Muscle of back (tissue), 11 donors: Measurements from ENCODE around the gene FAM114A1. TPM values are rescaled to one million over a fixed set of nuclear protein-coding genes. Genes with fewer than 3 reads are reported as not detected.
"Not testable (repeated sequence)": the region's sequence is repeated elsewhere in the genome, so short reads cannot be mapped to it uniquely, and the experiment has no call there.

Experiments used
- DNase-seq, 3 donors: peaks; one replicate each; pipeline versions ENCODE4 v3.0.0 to v3.0.0-alpha.2; 2013
- polyA plus RNA-seq, 10 donors: library from polyadenylated mRNA; unstranded; fragments of 120-200 nt; gene quantifications; one replicate each; pipeline ENCODE4 v1.2.1, GENCODE V29; 2013; ENCODE audit not compliant: insufficient read length in 10 of 10

FAM114A1 gene
- polyA plus RNA-seq, 10 donors: 44.8 to 72.6 (median 60.8) TPM

DNA sequence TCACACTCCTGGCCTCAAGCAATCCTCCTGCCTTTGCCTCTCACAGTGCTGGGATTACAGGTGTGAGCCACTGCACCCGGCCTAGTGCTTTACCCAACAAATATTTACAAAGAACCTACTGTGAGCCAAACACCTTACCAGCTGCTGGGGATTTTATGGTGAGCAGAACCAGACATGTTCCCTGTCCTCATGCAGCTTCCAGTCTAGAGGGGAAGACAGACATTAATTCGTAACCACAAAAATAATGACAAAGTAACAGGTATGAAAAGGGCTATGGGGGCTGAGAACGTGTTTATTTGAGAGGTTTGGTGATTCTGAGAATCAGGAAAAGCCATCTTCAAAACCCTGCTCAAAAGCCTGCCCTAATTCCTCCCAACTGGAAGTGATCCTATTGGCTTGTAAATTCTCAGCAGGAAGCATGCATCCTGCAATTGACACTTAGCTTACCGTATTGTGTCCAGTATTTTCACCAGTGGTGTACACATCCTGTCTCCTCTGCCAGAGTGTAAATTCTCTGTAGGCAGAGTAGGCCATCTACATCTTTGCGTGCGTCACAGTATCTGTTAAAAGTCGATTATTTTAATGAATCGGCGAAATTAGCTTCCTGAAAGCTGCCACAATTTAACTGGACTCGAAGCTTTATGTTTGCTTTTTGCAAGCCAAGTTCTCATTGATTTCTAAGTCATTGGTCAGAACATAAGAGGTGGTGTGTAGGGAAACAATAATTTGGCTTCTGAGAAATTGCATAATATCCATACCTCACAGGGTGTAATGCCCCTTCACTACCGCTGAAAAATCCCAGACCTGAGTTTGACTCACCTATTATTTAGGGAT, 97.6 kb downstream of the FAM114A1 start:
- DNase-seq: no peak

DNA sequence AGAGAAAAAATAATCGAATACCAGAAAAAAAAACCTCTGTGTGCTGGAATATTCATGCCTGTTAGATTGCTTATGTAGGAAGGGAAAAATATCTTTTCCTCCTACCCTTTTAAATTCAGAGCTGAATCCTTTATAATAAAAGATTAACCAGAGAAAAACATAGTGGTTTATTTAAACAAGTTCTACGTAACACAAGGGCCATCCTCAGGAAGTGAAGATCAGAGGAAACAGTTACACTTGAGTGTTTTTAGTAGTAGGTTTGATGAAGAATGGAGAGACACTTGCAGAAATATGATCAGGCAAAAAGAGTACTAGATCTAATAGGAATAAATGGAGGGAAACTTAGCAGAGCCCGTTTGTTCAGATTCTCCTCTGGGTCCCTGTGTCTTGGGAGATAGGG, 98.3 kb downstream of the FAM114A1 start:
- no peak for DNase-seq

DNA sequence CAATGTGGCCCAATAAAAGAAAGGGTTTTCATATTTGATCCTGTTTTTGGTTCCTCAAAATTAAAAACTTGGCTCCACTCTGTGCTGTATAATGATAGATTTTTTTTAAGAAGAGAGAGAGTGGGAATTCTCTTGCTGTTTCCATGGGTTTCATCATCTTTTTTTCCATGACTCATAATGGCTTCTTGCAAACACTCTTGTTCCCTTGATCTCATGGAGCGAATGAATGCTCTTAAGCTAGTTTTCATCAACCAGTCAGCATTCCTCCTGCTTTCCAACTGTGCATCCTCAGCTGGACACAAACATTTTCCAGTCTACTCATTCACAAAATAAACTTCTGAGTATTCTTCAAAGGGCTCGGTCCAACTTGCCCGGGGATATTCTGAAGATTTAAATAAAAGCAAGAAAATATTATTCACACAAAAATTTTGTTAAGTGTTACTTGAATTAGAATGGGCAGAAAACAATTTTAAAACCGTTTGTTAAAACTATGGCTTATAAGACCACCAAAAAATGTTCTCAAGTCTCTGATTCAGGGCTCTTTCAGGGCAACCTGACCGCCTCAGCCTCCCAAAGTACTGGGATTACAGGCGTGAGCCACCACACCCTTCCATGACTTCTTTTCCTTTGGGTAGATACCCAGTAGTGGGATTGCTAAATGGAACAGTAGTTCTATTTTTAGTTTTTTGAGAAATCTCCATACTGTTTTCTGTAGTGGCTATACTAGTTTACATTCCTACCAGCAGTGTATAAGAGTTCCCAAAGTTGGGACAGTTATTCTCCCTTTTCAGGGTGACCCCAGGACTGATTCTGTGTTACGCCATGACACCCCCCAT, 99.9 kb downstream of the FAM114A1 start:
- peak in 2 of 3 donors; percentile 21 to 93 for DNase-seq

DNA sequence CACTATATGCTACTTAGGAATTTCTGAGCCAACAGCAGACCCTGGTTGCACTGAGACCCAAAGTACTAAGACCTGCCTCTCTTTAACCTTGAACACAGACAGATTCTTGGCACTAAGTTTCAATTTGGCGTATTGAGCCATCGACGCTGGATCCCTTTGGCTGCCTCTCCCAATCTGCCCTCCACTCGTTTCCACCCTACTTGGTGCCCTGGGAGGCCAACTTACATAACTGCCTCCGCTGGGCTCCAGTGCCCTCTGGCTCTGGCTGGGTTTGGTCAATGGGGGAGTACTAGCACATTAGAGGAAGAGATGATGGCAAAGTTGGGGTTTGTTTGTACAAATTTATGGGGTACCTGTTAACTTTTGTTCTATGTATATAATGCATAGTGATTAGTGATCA, 101.1 kb downstream of the FAM114A1 start:
- no peak for DNase-seq

DNA sequence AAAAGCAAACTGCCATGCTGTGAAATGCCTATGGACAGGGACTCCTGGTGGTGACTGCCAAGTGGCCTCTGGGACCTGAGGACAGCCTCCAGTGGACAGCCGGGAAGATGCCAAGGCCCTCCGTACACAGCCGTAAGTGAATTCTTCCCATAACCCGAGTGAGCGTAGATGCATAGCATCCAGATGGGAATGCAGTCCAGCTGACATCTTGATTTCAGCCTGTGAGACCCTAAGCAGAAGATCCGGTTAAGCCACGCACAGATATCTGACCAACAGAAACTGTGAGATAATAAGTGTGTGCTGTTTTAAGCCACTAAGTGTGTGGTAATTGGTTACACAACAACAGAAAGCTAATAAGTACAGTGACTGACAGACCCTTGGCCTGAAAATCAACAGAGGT, 108.7 kb downstream of the FAM114A1 start:
- DNase-seq: no peak

DNA sequence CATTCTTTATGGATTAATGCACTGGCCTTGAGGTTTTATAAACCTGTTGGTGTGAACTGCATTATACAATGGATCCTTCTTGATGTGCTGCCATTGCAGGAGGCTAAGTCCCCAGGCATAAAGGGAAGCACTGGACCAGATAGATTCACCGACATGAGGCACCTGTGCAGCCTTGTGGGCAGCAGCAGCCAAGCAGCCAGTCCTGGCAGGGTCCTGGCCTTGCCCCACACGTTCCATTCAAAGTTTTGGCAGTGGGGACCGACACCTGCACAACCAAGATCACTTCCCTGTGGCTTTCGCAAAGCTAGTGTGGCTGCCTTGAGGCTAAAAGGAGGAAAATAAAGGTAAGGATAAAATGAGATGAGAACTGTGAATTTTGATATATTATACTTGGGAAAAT, 111.5 kb downstream of the FAM114A1 start:
- no peak for DNase-seq

DNA sequence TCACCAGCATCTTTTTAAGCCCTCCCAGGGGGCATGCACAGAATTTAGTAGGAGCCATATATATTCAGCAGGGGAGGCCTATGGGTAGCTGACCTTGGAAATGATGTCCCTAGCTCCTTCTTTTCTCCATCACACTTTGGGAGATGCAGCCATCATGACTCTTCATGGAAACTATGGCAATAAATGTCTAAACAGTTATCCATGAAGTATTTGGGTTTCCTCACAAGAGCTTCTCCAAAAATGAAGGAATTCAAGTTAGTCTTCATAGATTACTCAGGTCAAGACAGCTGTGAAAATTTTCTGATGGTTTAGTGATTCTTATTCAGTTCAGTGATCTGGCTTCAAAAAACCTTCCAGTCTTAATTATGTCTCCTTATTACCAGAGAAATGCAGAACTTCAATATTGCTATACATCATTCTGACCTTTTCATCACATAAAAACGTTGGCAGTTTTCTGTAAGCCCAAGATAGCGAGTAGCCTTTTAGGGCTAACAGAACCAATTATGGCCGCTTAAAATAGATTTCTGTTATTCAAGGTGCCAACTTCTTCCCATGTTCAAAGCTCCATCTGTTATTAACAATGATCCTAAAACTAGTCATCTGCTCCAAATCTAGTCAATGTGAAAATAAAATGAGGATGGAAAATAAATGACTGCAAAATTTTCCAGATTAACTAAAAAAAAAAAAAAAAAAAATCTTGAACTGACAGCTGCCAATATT, 112.1 kb downstream of the FAM114A1 start:
- DNase-seq: no peak

DNA sequence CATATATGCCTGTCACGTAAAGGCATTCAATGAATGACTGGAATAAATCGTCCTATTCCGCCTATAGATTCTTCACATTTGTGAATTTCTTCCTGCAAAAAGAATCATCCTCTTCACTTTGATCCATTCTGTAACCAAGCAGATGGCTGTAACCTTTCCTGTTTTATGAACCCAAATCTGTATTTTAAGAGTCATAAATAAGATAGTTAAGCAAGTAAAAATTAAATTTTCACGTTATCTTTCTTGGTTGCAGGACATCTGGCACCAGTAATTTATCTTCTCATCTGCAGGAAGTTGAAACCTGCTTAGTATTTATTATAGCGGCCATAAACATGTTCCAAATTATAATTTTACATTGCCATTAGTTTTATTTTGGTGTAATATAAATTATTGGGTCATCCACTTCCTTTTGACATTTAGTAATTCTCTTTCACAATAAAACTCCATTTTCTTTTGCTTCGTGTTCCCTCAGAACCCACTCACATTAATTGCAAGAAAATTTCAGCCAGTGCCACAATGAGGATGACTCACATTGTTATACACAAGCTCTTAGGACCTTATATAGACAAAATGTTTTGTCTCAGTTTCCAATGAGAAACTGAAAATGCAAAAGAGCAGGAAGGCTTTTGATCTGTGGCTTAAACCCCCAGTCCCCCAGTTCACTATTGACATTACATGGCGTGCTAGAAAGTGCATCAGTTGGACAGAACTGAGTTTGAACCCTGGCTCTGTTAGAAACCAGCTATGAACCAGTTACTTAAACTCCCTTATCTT, 113.5 kb downstream of the FAM114A1 start:
- peak in 1 of 3 donors; percentile 47 for DNase-seq

DNA sequence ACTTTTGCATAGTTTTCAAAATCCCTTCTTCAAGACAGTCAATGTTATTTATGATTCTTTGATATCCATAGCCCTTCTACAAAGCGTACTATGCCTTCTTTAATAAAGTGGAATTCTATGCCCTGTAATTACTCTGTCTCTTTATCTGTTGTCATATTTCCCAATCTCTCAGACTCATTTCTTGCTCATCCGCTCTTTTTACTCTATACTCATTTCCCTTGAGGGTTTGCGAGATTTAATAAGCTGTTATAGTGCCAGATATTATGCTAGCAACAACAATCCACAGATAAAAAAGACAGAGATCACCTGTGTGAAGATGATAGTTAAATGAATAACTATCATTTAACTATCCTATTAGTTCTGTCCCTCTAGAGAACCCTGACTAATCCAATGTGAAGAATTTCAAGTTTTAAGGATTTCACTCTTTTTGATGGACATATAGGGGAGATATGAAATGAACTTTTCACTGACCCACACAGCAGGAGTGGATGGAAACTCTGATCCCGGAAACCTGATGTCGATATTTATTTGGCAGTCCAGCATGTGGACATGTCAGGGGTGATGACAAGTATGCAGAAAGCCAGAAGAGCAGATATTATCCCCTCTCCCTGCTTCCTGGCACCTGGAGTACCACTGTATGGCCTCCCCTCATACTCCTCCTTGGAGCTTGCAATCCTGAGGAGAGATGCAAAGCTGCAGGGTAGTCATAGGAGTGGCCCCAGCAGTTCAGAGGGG, 114.9 kb downstream of the FAM114A1 start:
- DNase-seq: no peak

DNA sequence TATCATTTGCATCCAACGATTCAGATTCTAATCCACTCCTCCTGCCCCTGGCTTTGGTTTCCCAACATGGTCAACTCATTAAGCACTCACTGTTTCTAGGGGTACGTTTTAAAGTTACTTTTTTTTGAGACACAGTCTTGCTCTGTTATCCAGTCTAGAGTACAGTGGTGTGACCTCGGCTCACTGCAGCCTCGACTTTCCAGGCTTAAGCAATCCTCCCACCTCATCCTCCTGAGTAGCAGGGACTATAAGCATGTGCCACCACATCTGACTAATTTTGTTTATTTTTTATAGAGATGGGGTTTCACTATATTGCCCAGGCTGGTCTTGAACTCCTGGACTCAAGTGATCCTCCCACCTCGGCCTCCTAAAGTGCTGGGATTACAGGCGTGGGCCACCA, 115.7 kb downstream of the FAM114A1 start:
- no peak for DNase-seq

DNA sequence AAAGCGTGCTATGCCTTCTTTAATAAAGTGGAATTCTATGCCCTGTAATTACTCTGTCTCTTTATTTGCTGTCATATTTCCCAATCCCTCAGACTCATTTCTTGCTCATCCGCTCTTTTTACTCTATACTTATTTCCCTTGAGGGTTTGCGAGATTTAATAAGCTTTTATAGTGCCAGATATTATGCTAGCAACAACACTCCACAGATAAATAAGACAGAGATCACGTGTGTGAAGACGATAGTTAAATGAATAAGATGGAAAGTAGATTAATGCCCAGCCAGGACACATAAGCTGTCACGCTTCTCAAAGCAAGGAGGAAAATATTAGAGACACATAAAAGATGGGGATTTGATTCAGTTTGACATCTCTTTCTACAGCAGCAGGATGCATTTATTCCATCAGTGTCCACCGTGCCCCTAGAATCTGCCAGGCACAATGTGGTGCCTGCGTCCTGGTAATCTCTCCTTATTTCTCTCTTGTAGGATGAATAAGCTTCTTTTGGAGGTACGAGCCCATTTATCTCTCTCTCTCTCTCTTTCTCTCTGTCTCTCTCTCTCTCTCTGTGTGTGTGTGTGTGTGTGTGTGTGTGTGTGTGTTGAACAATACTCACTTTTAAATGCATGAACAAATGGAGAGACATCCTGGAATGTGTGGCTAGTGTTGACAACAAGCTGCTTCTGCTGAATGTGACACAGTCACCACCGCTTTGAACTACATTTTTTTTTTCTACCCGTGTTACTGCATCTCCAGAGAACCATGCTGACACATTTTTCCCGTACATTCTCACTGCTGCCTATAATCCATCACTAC, 116.4 kb downstream of the FAM114A1 start:
- DNase-seq: peak in 2 of 3 donors; percentile 36 to 51

DNA sequence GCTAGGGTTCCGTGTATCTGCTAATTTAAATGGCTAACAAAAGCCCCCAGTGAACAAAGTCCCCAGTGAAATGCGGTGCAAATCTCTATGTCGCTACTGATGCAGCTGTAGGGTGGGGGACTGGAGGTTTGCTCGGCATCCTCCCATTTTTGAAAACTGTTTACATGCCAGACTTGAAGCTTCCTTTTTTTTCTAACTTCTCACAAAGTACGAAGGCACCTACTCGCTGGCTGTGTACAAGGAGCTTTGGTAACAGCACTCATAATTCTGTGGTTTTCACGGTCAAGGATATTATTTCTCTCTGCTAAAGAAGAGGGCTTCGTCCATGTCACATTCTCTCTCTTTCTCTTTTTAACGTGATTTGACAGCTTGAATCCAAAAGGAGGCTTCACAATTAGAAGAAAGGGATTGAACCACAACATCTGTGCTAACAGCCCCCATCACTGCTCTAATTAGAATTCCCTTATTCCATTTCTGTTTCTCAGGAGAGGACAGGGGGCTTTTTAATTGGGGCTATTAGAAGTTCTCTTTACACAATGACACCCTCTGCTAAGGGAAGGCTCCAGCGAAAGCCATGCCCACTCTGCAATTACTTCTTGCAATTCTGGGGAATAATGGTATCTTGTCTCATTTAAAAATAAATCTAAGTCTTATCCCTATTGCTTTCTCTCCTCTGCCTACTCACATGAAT, 117.9 kb downstream of the FAM114A1 start:
- DNase-seq: peak in 1 of 3 donors; percentile 20

DNA sequence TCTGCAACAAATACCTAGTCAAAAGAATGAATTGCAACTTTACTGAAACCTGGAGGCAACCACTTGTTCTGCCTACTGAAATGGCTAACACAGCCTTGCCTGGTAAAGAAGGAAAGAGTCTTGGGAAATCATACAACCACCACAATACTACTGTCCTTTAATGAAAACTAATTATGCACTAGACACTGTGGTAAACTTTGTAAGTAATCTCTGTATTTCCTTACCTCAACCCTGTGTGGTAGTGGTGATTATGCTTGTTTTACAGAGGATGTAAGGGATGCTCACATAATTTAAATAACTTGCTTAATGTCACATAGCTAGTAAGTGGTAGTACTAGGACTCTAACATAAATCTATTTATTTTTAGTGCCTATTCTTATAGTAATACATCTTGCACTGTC, 119.9 kb downstream of the FAM114A1 start:
- DNase-seq: no peak

DNA sequence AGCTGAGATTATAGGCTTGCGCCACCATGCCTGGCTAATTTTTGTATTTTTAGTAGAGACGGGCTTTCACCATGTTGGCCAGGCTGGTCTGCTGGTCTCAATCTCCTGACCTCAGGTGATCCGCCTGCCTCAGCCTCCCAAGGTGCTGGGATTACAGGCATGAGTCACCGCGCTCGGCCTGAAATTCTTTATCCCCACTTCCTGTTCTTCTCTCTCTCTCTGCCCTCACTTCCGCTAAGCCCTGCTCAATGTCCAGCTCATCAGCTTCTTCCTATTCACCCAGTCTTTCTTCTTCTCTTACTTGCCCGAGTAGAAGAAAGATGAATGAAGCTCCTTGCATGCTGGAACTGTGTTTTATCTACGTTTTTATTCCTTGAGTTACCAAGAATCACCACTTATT, 120.7 kb downstream of the FAM114A1 start:
- DNase-seq: not testable (repeated sequence)

DNA sequence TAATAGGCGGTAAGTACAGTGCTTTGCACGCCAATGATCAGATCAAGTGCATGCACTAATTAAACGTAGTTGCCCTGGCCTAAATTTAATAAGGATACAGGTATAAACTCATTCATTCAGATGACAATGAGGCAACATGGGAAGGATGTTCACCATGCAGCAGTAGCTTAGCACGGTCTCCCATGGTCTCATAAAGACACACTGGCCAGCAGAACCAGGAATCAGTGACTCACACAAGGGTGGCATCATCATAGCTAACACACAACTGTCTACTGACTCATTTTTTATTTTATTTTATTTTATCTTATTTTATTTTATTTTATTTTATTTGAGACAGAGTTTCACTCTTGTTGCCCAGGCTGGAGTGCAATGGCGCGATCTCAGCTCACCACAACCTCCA, 121.9 kb downstream of the FAM114A1 start:
- DNase-seq: no peak

DNA sequence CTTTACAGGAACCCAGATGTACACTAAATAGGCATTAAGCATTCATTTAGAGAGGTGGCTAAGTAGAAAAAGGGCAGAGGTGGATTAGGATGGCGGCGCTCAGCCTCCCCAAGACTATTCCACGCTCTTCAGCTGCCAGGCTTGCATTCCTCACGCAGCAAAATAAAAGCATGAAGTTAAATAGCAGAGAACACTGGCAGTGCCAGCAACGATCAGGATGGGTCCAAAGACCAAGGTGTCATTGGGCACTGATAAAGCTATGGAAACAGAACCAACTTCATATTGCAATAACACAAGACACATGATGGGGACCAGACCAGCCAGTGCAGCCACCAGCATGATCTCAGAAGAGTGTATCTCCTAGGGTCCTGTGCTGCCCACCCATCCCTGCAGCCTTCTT, 122.6 kb downstream of the FAM114A1 start:
- no peak for DNase-seq

DNA sequence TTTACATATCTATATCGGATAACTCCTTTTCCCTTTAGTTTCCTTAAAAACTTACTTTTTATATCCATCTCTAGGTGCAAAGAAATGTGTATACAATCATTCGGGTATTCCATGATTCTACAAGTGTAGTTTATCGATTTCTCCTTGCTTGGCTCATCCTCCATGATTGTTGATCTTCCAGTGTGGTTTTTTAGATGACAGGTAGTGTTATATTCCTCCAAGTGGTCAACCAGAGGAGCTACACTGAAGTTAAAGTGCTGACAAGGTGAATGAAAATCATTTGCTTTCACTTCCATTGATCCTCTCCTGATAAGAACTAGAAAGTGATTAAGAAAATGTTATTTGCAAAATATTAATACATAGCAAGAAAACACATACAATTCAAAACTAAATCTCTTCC, 126.1 kb downstream of the FAM114A1 start:
- DNase-seq: no peak

DNA sequence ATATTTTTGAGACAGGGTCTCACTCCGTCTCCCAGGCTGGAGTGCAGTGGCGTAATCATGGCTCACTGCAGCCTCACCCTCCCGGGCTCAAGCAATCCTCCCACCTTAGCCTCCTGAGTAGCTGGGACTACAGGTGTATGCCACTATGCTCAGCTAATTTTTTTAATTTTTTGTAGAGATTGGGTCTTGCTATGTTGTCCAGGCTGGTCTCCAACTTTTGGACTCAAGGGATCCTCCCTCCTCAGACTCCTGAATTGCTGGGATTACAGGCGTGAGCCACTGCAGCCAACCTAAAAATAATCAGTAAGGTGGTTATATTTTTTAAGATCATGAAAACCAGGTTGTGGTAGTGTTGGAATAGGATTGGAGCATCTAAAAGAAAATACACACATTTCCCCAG, 126.5 kb downstream of the FAM114A1 start:
- DNase-seq: no peak
